Fibroblast of peridontal ligament (primary cell): ENCODE results near the gene GDPD4.

Experiments
- DNase-seq: peaks from one replicate; pipeline ENCODE4 v3.0.0-alpha.2; 2010; ENCODE audit errors: extremely low read depth

Gene GDPD4

GRCh38 chr11:77244277-77245027 lies 57.0 kb downstream of the GDPD4 start:
- peak; percentile 84 for DNase-seq

GRCh38 chr11:77236901-77237300 lies 64.6 kb downstream of the GDPD4 start:
- DNase-seq, result peak; percentile 26

- DNase-seq, result no peak
These were observed 68.5 kb downstream of the GDPD4 start for GRCh38 chr11:77233011-77233410.

GRCh38 chr11:77232242-77232641 lies 69.2 kb downstream of the GDPD4 start:
- no peak for DNase-seq

- no peak for DNase-seq
These were observed 69.7 kb downstream of the GDPD4 start for GRCh38 chr11:77231800-77232199.

GRCh38 chr11:77230878-77231605 lies 70.4 kb downstream of the GDPD4 start:
- no peak for DNase-seq

- DNase-seq, result no peak
These were observed 77.7 kb downstream of the GDPD4 start for GRCh38 chr11:77223797-77224196.

GRCh38 chr11:77217156-77217555 lies 84.3 kb downstream of the GDPD4 start:
- DNase-seq, result no peak

GRCh38 chr11:77215106-77215505 lies 86.4 kb downstream of the GDPD4 start:
- DNase-seq, result no peak

- DNase-seq, result no peak
These were observed 86.9 kb downstream of the GDPD4 start for GRCh38 chr11:77214557-77214956.

GRCh38 chr11:77213589-77214428 lies 87.7 kb downstream of the GDPD4 start:
- DNase-seq, result no peak

- DNase-seq, result no peak
These were observed 88.4 kb downstream of the GDPD4 start for GRCh38 chr11:77213029-77213579.

GRCh38 chr11:77212314-77213007 lies 89.0 kb downstream of the GDPD4 start:
- DNase-seq, result no peak

- no peak for DNase-seq
These were observed 89.8 kb downstream of the GDPD4 start for GRCh38 chr11:77211594-77212251.

GRCh38 chr11:77211040-77211451 lies 90.4 kb downstream of the GDPD4 start:
- no peak for DNase-seq

- DNase-seq, result no peak
These were observed 91.8 kb downstream of the GDPD4 start for GRCh38 chr11:77209663-77210062.

GRCh38 chr11:77208535-77208934 lies 93.0 kb downstream of the GDPD4 start:
- DNase-seq, result no peak

- no peak for DNase-seq
These were observed 93.7 kb downstream of the GDPD4 start for GRCh38 chr11:77207618-77208313.

- DNase-seq, result no peak
These were observed 94.4 kb downstream of the GDPD4 start for GRCh38 chr11:77207019-77207485.
